NCI-H748 (cell line): ENCODE measurements around the gene BEST1.
"Not testable (repeated sequence)": the region's sequence is repeated elsewhere in the genome, so short reads cannot be mapped to it uniquely, and the experiment has no call there.

Experiments
- DNase-seq: peaks from one replicate; lab custom pipeline; 2025; ENCODE audit not compliant: unreplicated experiment; lab: John Stamatoyannopoulos, UW

The BEST1 gene

GRCh38 chr11:61963016-61963281 lies 12.8 kb downstream of the BEST1 start:
- DNase-seq, result no peak

- DNase-seq, result no peak
These were observed 13.3 kb downstream of the BEST1 start for GRCh38 chr11:61963282-61964057.

DNA sequence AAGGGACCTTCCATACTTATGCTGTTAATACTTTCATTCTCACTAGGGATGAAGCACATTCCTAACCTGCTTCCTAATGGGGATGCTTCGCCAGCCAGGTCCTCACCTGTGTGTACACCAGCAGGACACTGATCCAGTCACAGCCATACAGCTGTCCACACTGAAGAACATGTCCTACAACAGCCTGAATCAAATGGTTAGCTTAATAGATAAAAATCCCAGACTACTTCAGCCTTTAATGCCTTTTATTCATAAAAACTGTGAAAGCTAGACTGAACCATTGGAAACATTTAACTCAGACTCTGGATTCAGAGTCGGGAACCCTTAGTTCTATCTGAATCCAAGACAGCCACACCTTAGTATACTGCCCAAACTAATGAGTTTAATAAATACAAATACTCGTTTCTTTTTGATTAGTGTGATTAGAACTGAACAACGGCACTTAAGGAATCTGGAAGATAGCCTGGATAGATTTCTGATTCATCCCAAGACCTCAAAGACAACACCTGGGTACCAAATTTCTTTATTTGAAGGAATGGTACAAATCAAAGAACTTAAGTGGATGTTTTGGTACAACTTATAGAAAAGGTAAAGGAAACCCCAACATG lies 14.0 kb downstream of the BEST1 start:
- DNase-seq, result no peak

- DNase-seq, result not testable (repeated sequence)
These were observed 14.6 kb downstream of the BEST1 start for GRCh38 chr11:61964666-61965271.

GRCh38 chr11:61966734-61967115 lies 16.6 kb downstream of the BEST1 start:
- DNase-seq, result peak; percentile 54

GRCh38 chr11:61967116-61967923 lies 17.2 kb downstream of the BEST1 start, which contains the start of gene FTH1:
TSS of gene FTH1 (minus strand) at chr11:61967634. CDS start at chr11:61967425, 209 bp downstream.
- peak; percentile 93 for DNase-seq

- peak; percentile 68 for DNase-seq
These were observed 18.0 kb downstream of the BEST1 start for GRCh38 chr11:61967924-61968757.

DNA sequence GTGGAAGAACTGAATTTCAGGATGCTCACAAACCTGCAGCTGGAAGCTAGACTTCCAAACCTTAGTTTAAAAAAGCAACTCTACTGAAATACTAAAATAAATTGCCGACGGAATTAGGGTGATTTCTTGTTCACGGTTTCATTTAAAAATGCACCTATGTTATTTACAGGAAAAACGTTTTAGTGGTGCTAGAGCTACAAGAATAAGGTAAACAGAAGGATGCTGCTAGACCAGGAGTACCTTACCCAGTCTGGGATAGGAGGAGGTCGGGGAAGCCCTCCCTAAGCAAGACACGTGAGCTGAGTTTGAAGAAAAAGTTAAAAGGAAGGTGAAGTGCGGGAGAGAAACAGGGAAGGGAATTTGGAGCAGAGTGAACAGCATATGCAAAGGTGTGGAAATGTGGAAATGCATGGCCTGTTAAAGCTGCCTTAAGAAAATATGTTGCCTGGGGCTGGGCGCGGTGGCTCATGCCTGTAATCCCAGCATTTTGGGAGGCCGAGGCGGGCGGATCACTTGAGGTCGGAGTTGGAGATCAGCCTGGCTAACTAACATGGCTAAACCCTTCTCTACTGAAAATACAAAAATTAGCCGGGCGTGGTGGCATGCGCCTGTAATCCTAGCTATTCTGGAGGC lies 18.7 kb downstream of the BEST1 start:
- no peak for DNase-seq

DNA sequence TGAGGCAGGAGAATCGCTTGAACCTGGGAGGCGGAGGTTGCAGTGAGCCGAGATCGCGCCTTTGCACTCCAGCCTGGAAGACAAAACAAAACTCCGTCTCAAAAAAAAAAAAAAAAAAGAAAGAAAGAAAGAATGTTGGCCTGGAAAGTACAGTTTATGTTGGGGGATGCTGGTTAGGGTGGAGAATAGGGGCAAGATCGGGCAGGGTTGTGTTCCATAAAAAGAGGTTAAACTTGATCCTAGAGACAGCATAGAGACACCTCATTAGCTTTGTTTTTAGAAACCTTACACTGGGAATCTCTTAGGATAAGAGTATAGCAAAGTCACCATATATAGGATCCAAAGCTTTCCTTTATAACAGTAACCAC lies 19.2 kb downstream of the BEST1 start:
- no peak for DNase-seq

DNA sequence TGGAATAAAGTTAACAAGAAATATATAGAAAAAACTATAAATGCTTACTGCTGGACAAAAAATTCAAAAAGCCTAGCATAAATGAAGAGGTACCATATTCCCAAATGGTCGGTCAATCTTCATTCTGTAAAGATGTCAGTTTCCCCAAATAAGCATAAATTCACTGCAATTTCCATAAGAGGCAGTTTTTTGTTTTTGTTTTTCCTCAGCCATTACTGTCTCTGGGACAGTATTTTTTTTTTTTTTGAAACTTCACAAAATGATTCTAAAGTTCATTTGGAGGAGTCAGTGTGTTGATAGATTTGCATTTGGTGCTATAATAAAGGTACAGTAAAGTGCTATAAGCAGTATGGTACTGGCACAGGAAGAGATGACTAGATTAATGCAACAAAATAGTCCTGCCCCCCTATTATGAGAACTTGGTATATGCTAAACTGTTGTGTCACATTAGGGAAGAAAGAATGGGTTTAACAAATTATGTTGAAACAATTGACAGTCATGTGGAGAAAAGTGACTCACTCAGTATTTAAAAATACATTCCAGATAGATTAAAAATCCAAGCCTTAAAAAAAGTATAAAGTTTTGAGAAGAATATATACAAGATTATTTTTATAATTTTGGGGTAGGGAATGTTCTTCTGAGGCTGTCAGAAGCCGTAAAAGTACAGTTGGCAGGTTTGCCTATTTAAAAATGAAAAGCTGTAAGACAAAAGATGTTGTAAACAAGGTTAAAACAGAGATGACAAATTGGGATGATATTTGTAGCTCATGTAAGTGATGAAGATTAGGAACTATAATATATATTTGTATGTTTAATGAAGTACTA lies 19.9 kb downstream of the BEST1 start:
- DNase-seq, result no peak

DNA sequence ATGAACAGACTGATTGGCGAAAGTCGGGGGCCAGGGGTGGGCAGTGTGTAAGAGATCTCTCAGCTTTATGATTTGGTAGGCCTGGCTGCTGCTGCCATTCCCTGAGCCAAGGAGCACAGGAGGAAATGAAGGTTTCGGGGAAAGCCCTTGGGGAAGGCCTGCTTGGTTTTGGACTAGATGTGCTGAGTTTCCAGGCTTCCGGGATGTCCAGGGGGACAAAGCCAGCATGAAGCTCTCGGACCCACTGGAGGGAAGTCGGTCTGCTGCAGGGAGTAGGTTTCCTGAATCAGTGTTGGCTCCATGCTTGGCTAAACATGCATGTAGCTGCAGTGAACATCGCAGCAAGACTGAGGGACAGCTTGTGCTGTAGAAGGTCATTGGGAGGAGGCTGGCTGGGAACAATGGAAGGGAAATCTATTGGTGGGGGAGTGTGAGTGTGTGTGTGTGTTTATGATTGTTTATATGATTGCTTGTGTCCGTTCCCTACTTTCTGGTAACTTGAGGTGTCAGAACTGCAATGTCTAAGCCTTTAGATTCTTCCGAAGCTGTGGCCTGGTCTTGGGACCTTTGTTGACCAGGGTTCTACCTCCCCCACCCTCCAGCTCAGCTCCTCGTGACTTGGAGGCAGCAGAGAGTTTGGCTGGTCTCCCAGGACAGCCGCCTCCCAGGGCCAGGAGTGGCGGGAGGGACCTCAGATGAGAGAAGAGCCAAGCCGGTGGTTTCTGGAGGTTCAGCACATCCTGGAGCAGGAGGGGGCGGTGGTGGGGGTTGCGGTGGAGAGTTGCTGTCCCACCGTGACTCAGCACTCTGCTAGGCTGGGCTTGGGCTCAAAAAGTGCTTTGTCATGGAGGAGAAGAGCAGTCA lies 21.3 kb downstream of the BEST1 start:
- peak; percentile 53 for DNase-seq

- no peak for DNase-seq
These were observed 22.0 kb downstream of the BEST1 start for GRCh38 chr11:61972112-61972671.

DNA sequence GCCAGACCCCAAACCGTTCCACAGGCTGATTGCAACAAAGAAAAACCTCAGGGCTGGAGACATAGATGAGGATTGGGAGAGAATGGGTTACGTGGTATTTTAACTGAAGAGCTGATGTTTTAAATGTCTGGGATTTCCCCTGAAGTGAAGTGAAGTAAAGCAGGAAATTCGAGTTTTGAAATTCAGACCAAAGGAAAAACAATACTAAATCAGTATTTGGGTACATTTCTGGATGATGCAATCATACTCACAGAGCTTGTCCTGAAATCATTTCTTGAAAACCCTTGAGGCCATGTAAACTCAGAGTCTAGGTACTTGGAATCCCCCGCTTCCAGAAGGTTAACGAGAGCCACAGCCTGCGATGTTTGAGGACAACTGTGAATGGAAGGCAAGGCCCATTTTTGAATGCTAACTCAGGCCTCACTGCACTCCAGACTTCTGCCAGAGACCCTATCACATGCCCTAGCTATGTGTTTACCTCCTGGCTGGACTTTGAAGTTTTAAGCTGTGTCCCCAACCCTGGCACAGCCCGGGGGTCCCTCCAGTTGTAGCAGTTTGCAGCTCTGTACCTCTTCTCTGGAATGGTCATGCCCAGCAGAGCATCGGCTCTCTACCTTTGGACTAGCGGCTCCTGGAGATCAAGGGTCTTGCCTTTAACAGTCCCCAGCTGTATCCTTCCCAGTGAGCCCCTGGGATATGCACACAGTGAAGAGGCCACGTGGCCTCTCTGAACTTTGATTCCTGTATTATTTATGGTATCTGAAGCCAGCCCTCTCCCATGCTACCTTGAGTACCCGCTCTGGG lies 22.7 kb downstream of the BEST1 start:
- DNase-seq, result no peak

GRCh38 chr11:61973476-61974162 lies 23.5 kb downstream of the BEST1 start:
- DNase-seq, result no peak

GRCh38 chr11:61974766-61975631 lies 24.8 kb downstream of the BEST1 start:
- DNase-seq, result no peak
